C4-2B (cell line): ENCODE results near the gene OTOGL.
A peak's percentile ranks its signal among the peaks of the same experiment; 100 is the strongest.

ENCODE experiments used
- CTCF ChIP-seq: fragments of 450-650 bp; conservative IDR thresholded peaks from 2 replicates; pipeline ENCODE4 v1.5.1; 2017; ENCODE audit warnings: mild to moderate bottlenecking
- ZFX ChIP-seq: fragments of 450-650 bp; IDR thresholded peaks from 2 replicates; pipeline ENCODE4 v1.6.1; 2017

DNA sequence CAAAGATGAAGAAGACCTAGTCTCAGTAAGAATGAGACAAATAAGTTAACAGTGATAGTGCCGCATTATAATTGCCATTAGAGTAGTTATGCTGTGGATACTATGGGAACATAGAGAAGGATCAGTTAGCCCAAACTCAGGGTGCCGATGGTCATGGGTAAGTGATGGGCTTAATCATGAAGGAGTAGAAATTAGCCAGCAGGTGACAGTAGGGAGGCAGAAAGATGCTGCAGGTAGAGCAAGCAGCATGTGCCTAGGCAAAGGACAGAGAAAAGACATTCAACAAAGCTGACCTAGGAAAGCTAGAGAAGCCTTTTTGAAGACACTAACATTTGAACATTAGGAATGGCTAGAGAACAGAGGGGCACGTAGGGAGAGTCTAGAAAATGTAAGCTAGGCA, 314.1 kb downstream of the OTOGL start:
- TF ChIP-seq CTCF (peak; percentile 57), ZFX (no peak)
